ENCODE data around the gene XAGE1B.
"Not testable (repeated sequence)": the region's sequence is repeated elsewhere in the genome, so short reads cannot be mapped to it uniquely, and the experiment has no call there.

GRCh38 chrX:52541051-52541450, 24.2 kb upstream of the XAGE1B start:
- not testable (repeated sequence) for TF ChIP-seq SIN3A (IDR thresholded peaks at IDR 0.05; ENCODE audit: borderline replicate concordance, insufficient read depth, low read depth, low read length); CTCF (IDR thresholded peaks at IDR 0.05); POLR2AphosphoS5 (IDR thresholded peaks at IDR 0.05; ENCODE audit: low read depth, low read length)

Measured in Panc1 (cell line).